ENCODE results near the gene ANO7.

Gene ANO7

DNA sequence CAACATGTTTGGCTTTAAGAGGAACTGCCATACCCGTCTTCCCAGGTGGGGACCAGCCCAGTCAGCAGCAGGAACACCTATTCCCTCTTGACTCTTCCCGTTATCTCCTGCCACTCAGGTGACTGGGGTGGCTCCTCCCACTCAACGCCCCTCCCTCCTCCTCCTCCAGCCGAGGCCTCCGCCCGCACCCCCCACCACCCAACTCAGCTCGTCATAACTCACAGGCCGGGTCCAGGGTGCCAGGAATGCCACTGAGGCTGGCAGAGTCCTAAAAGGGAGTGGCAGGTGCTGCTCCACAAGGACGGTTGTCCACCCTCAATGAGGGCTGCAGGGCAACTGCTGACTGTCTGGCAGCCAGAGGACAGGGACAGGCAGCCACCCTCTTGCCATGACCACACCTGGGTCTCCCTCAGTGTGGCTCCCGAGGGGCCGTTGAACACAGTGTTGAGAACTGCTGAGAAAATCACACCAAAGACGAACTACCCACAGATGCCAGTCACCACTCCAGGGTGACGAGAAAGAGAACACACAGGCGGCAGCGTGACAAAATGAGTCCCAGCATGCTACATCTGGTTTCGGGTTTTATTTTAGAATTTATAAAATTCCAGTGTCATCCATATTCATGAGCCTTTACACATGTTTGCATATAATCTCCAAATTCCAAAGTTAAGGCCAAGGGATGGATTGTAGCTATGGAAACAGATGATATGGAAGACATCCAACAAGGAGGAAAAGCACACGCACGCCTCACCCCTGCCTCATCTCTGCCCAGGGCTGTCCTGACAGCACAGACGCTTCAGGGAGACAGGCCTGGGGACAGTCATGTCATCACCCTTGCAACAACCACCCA, 38.5 kb downstream of the ANO7 start:
- no peak for FAIRE-seq

DNA sequence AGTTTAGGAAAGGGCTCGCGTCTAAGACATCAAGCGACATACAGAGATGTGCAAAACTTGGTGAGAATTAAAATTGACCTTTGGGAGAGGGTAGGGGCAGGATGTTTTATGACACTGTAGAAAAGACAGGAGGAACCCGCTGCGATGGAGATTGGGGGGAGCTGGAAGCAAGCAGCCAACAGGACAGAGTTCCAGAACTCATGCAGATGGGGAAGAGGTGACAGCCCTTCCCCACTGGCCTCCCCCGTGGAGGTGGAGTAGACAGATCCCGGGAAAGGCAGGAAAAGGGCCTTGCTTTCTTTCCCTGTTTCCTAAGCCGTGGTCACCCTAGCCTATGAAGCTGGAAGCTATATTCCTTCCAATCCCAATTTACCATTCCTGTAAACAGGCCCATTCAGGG, 39.1 kb downstream of the ANO7 start:
- DNase-seq (ENCODE audit: insufficient read length, low spot score) (no peak), FAIRE-seq (no peak)

More for the DNA sequence above, 38.5 kb downstream of the ANO7 start:
- no peak for DNase-seq (ENCODE audit: insufficient read length, low spot score)

DNA sequence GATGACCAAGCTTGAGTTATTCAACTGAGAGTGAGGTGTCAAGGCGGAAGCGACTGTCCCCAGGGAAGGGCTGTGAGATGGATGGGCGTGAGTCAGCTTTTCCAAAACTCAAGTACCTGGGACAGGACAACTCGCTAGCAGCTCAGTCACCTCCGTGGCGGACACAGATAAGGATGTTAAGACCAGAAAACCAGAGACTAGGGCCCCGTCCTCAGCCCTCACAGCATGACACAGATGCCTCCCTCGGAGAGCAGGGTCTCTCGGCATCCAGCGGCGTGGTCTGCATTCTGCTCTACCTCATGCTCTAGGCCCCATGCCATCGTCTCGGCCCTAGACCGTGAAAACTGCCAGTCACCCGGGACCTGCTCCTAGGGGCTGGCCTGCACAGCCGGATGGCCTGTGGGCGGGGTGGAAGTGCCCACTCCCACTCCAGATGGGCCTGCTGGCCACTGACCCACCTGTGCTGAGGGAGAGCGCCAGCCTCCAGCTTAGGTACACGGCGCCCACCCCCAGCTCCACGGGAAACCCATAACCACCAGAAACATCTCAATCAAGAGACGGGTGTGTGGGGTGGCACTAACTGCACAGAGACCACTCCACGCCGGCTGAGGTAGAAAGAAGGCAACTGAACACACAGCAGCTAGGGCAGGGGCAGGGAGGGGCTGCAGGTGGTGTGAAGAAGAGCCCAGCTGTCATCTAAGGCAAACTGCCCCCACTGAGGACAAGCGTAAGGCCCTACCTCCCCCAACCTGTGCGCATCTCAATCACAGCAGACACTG, 39.8 kb downstream of the ANO7 start:
- no peak for DNase-seq (ENCODE audit: insufficient read length, low spot score)
- no peak for FAIRE-seq

DNA sequence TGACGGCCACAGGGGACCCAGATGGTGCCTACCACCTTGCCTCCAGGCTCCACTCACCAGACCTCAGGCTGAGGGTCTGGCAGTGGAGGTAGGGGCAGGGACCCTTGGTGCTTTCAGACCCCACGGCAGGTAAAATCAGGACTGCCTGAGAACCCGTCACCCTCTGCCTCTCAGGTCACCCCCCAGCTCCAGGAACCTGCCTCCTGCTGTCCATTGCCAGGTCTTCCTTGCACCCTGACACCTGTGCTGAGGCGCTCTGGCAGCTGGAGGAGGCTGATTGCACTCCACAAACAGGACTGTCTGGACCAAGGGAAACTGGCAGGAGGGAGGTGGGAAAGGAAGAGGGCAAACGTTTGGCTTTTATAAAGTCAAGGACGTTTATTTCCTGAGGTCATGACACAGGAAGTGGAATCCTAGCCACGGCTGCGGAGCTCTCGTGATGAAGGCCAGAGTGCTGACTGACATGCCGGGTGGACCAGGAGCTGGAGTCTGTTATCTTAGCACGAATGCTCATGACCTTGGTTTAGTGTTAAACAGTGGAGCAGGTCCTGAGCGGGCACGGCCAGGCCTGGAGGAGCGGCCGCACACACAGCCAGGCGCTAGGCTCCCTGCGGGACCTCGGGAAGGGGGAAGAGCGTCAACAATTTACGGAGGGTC, 40.5 kb downstream of the ANO7 start:
- no peak for DNase-seq (ENCODE audit: insufficient read length, low spot score)
- no peak for FAIRE-seq

DNA sequence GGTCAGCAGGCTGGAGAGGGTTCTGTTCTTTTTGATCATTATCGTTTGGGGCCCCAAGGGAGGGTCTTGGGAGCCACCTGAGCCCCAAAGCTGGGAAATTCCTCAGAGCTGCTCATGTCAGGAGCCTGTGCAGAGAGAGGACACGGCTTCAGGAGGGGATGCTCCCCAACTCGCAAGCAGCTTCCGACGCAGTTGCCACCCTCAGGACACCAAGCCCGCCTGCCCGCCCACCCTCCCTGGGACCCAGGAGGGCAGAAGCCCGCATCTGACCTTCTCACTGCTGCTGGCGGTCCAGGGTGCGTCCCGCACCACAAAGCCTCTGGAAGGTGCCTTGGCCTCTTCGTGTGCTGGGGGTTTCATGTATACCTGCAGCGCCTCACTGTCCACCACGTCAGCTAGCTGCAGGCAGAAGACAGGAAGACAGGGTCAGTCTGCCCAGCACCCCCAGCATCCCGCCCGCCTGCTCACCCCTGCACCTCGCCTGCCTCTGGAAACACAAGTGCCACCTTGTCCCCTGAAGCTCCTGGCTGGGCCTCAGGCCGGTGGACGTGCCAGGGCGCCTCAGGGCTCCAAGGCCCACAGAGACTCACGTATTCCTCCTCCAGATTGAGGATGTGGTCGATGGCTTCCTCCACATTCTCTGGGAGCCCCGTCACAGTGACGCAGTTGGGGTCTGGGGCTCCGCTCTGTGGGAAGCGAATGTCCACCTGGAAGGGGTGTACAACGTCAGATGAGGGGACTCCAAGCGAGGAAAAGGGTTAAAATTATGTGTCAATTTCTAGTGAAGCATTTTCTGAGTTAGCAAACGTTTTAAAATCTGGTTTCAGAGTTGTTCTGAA, 41.3 kb downstream of the ANO7 start:
- FAIRE-seq (no peak), DNase-seq (ENCODE audit: insufficient read length, low spot score) (no peak)

DNA sequence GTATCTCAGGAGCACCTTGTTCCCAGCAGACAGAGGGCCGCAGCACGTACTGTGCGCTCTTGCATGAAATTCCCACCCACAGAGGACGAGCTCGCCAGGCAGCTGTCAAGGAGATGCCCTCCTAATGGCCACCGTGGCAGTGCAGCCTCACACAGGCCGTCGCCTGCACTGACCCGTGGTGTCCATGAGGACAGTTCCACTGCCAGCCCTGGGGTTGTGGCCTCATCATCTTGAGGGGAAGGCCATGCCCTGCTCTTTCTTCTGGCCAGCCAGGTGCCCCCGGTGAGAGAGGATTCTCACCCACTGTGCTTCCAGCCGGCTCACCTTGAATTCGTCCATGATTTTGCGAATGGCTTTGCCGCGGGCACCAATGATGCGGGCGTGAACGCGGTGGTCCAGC, 42.0 kb downstream of the ANO7 start:
- DNase-seq (ENCODE audit: insufficient read length, low spot score) (no peak), FAIRE-seq (no peak)

GRCh38 chr2:241232736-241233575, 44.5 kb downstream of the ANO7 start:
- DNase-seq (ENCODE audit: insufficient read length, low spot score) (no peak), FAIRE-seq (no peak)

- DNase-seq (ENCODE audit: insufficient read length, low spot score) (no peak), FAIRE-seq (no peak)
Measured at GRCh38 chr2:241234066-241234790, 45.8 kb downstream of the ANO7 start.

- FAIRE-seq (no peak), DNase-seq (ENCODE audit: insufficient read length, low spot score) (no peak)
Measured at GRCh38 chr2:241234962-241235740, 46.7 kb downstream of the ANO7 start.

DNA sequence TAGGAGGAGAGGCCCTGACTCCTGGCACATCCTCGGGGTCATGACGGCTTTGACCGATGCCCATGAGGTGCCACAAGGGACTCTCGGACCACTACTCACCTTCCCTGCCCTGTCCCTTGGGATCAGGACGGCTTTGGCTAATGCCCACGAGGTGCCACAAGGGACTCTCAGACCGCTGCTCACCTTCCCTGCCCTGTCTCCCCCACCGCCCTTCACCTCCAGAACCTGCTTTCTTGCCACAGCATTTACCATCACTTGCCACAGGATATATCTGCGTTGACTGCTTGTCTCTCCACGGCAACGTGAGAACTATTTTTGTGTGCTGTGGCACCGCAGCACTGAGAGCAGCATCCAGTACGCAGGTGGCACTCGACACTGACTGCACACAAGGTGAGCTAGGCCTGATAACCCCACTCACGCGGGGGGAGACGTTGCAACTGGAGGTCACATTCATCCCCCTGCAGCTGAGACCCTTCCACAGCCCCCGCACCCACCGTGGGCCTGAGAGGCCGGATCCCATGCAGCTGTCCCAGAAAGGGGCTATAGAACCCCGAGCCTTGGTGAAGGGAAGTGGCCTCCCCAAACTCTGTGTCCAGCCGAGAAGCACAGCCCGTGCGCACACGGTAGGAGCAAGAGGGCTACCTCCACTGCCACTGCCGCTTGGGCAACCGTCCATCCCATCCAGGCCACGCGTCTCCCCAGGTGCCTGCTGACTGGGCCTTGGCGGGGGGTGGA, 47.5 kb downstream of the ANO7 start:
- DNase-seq (ENCODE audit: insufficient read length, low spot score): no peak
- FAIRE-seq: no peak

DNA sequence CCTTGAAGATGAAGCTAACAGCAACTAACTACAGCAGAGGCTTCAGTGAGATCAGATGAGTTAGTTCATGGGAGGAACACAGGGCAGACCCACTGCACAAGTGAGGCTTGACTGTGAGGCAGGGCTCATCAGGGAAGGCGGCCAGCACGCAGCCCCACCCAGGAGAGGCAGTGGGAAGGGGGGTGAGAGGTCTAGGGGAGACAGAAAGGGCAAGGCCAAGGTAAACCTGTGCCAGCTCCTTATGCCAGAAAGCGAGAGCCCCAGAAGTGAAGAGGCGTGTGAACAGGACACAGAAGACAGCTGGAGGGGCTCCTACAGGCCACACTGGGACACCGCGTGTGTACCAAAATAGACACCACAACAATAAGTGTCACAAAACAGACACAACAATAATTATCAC, 48.6 kb downstream of the ANO7 start:
- no peak for FAIRE-seq

DNA sequence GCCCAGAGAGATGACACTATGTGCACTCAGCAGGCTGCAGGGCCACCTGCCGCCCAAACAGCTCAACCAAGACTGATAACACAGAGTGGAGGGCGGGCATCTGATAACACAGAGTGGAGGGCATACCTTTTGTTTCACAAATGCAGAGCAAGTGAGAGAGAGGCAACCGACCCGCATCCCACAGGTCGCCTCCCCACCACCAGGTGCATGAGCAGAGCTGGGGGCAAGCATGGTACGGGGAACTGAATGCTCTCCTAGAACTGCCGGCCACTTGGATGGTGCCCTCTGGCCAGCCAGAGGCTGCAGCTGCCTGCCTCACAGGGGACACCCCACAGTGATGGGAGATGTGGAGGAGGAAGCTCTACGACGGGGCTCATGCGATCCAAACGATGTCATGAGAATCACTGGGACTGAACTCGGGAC, 49.5 kb downstream of the ANO7 start:
- peak; percentile 4 for FAIRE-seq
- DNase-seq (ENCODE audit: insufficient read length, low spot score): no peak

More for the DNA sequence above, 48.6 kb downstream of the ANO7 start:
- DNase-seq (ENCODE audit: insufficient read length, low spot score): no peak

DNA sequence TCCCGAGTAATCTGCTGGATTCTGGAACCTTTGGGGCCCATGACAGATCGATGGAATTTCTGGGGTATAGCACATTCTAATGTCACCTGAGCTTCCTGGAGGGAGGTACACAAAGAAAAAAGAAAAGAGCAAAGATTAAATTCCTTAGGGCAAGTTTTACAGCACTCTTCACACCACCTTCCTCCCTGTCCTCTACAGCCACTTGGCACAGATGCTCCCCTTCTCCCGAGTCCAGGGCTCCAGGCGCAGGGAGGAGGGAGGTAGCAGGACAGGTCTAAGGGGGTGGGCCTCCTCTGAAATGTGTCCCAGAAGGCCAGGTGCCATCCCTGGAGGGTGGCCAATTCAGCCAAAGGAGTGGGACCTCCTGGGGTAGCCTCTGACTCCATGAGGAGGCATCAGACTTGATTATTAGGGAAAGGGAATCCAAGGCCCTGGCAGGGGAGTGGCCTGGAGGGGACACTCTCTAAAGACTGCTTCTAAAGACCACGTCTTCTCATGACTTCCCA, 50.3 kb downstream of the ANO7 start:
- DNase-seq (ENCODE audit: insufficient read length, low spot score) (no peak), FAIRE-seq (no peak)

- DNase-seq (ENCODE audit: insufficient read length, low spot score) (no peak), FAIRE-seq (no peak)
Measured at GRCh38 chr2:241239552-241240202, 51.2 kb downstream of the ANO7 start.

GRCh38 chr2:241240320-241241004, 52.0 kb downstream of the ANO7 start:
- DNase-seq (ENCODE audit: insufficient read length, low spot score): no peak
- FAIRE-seq: no peak

GRCh38 chr2:241241669-241242068, 53.2 kb downstream of the ANO7 start:
- FAIRE-seq (no peak), DNase-seq (ENCODE audit: insufficient read length, low spot score) (no peak)

Measured in HTR-8/SVneo (cell line).